ENCODE data around the gene PTPRD.

The PTPRD gene

DNA sequence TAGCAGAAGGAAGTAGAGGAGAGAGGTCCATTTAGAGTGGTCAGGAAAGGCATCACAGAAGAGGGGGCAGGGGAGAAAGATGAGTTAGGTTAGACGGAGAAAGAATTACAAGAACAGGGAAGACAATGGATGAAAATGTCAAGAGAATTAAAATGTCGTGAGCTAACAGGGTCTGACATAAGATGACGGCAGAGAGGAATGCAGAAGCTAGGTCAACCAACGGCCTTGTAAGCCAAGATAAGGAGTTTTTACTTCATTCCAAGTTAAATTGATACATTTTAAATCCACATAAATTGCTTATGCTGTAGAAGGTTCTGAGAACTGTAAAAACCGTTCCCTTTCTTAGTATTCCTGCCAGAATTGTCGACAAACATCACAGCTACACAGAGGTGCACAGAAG is 1916.3 kb downstream of the PTPRD start:
- no peak for DNase-seq

DNA sequence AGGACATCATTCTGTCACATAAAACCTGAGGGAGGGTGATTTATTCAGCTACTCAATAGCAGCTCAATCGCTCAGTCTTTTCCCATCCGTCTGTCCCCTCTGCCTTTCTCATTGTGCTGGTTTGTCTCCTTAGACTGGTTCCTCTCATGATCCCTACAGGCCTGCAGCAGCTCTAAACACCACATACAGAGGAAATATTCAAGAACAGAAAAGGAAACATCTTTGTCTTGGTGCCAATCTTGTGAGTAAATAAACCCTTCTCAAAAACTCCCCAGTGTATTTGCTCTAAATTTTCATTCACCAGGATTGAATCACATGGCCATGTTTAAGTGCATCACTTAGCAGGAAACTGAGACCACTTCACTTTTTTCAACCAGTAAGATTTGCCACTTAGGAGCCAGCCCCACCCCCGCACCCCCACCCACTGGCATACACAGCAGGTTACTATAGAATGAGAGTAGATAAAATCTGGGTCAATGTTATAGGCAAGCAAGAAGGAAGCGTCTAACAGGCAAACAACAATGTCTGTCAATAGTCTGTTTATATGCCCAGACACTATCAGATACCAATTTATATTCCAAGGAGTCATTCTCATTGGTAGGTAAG is 1917.7 kb downstream of the PTPRD start:
- no peak for DNase-seq

DNA sequence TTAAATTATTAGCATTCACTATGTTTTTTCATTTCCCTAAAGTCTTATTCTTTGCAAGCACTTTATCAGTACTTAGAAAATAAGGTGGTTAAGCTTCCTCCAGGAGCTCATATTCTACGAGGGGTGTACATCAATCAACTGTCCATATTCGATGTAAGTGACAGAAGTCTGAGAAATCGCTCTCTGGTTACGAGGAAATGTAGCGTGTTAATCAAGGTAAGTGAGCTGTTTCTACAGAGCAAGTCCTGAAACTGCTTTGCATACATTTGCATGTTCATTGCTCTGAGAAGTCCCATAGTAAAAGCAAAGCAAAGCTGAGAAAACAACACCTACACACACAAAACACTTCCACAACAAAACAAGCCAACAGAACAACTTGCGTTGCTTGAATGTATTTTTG is 1919.3 kb downstream of the PTPRD start:
- no peak for DNase-seq

DNA sequence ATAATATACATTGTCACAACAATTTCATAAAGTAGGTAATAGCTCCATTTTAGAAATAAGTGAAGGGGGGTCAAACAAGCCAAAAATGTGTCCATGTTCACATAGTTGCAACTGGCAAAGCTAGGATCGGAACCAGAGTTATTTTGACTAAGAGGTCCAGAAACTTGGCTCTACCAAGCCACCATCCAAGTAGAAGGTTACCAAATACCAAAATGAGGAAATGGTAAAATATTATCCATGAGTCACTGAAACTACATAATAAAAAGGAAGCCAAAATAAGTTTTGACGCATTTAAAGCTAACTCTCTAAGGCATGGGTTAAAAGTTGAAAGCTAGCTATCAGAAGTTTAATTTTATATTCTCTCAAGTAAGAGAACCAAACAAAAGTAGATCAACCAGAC is 1926.3 kb downstream of the PTPRD start:
- DNase-seq: no peak

DNA sequence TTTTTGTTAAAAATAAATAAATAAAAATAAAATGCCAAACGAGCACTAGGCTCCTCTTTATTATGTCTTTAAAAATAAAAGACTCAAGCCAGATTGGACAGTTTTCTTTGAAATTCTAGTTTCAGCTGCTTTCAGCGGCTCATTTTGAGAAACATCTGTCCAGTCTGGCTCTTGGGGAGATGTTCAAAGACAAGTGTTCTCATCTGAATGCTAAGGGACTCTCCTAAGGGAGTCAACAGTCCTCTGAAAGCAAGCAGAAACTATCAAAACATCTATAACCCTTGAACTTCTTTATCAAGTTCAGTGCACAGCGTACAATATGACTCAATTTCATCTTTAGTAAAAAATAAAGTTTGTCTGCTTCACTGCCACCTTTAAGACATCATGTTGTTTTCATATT is 1927.0 kb downstream of the PTPRD start:
- DNase-seq: no peak

DNA sequence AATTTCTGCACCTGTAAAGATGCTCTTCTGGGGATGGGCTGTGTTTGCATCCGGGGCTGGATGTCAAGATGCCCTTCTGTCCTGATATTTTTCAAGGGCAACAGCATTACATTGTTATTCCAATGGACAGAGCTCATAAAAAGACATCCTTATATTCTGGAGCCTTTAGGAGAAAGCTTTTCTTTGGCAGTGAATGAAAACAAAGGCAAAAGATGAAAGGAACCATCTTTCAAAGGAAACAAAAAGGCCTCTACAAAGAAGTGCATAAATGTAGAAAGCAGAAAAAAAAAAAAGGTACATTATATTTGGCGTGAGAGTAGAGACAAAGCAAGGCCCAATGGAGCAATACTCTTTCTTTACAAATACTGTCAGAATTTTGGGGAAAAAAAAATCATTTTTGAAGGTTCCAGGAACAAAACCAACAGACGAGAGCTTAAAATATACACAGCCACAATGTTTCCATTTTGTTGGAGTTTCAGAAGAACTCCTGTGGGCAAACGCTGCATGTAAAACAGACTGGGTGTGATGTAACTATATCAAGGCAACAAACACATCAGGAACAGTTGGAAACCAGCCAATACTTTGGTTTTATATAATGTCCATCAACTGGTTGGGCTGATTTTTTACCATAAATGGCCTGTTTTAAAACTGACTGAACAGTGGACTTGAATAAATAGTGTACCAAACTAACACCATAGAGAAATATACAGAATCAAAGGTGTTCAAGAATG is 1927.7 kb downstream of the PTPRD start:
- no peak for DNase-seq

DNA sequence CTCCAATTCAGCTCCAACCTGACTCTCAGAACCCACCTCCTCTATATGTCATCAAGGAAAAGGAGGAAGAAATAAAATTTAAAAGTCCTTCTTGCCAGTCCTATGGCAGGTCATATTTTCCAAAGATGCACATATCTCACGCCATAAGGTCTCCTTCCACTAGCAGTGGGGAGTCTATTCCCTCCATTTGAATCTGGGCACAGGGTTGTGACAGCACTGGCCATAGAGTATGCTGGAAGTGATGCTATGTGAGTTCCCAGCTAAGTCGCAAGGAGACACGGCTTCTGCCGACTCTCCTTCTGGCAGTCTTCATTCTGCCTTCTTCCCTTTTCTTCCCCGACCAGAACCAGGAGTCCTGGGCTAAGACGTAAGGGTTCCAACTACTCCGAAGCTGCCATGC is 1929.3 kb downstream of the PTPRD start:
- DNase-seq: no peak

DNA sequence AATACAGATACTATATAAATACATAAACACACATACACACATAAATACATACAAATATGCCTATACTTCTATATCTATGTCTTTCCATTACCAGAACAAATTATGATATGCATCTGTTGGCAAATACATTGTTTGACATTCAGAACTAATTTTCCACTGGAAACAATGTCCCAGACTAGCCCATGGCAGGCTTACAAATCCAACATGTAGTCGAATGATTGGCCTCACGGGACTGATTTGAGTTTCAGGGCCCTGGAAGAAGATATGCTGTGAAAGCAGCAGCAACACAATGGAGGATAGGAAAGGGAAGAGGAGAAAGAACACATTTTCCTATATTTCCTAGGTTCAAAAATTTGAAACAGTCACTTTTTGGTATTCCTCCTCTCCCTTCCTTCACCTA is 1932.1 kb downstream of the PTPRD start:
- DNase-seq: no peak

DNA sequence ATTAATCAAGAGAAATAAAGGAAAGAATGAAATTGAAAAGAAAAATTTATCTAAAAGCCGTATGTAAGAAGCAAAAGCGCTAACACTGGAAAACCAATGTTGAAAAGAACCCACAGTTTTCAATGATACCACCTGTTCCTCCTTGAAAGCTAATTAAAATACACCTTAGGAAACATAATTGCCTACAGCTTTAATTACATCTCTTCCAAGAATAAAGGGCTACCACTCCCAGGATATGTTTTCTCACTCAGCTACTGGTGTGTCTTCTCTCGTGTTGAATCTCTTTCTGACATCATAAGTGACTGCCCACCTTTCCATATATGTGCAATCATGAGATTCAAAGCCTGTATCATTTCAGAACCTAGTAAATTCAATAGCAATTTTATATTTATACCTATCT is 1932.6 kb downstream of the PTPRD start:
- no peak for DNase-seq

DNA sequence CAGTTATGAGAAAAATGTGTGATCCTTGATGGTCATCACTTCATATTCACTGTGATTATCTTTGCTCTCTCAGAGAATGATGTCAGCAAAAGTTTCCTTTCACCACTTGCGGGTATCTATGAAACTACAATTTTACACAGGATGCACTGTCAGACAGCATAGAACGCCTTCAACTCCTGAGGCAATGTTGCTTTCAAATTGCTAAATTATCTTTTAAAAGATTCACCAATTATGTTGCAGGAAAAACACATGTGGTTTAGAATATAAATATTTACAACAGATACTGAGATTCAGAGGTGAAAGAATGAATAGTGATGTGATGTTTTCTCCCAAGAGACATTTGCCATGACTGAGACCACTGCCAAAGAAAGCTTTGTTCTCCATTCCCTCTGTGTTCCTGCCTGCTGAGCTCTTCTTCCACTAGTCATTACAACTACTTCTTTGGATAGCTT is 1933.4 kb downstream of the PTPRD start:
- DNase-seq: no peak

DNA sequence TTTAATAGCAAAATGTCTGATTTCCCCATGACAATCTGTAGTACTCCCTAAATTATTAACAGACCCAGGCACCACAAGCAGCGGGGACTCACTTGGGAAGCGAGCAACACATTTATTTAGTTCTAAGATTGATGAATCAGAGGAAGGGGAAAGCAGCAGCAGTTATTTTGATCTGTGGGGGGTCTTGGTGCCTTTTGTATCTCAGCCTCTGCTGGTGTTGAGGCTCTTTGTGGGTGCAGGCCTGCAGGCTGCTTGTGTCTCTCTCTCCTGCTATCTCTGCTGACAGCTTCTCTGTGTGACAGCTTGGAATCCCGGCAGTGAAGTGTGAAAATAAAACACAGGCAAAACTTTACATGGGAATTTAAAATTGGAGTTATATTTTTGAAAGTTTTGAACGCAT is 1935.1 kb downstream of the PTPRD start:
- no peak for DNase-seq

DNA sequence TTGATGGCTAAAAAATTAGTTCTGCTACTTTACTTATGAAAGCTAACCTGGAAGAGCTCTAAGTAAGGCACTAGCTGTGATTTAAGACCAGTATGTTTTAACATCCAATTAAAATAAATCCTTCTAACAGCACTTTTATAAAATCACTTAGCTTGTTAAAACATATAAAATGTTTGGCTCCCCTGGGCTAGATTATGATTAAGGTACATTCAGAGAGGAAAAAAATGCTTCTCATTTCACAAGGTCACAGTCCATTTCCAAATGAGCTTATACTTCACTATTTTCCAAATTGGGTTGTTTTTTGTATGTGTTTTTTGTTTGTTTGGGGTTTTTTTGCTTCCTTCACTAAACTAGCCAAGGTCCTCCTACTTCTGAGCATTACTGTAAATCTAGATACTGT is 1938.3 kb downstream of the PTPRD start:
- no peak for DNase-seq

DNA sequence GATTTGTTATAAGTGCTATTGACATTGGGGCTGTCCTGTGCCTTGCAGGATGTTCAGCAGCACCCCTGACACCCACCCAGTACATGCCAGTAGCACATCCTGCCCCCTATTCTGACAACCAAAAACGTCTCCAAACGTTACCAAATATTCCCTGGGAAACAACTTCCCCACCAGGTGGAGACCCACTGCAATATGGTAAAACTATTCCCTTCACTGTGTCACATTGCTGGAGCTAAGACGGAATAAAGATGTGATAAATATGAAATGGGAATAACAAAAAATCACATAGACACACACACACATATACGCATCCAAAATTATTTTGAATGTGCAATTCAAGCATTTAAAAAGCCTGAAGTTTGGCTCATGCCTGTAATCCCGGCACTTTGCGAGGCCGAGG is 1939.0 kb downstream of the PTPRD start:
- DNase-seq: no peak

DNA sequence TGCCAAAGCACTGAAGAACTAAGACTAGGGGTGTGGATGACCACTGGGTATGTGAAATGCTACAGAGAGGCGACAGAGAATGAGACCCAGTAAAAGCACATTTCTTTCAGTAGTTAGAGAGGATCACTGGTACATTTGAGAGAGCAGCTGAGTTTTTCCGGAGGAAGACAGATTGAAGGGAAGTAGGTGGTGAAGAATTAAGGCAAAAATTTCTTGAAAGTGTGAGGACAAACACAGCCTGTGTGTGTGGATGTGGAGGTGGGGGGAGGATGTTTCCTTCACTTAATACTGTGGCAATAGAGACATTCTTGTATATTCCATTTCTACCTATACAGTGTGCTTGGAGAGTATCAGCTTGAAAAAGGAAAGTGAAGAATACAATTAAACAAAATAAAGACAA is 1942.1 kb downstream of the PTPRD start:
- DNase-seq: no peak

DNA sequence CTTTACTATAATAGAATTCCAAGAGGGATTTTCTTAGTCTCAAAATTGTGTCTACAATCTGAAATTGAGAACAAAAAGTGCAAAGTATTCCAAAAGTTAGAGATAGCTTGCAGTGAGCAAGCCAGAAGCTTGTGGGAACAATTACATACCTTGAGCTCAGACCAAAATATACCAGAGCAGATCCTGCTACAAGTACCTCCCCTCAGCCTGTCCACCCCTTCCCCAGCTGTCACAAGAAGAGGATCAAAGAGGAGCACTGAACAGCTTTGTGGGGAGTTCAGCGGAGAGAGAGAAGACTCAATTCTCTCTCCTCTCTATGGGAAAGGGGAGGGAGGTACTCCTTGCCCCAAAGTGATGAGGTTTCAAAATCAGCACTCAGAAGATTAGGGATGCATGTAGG is 1944.1 kb downstream of the PTPRD start:
- no peak for DNase-seq

DNA sequence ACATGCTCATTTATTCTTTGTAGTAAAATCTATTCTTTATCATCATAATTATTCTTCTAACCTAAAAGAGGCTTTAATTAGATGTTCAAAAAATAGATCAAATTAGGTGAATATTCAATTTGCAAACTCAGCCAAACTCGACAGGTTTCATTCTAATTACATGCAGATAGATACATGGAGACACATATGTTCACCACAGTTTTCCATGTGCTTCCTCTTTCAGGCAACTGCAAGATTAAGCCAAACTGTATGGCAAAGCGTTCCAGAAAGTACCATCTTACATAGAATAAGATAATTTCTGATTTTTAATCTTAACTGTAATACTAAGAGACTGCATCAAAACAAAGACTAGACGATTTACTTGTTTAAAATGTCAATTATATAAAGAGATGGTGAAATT is 1944.6 kb downstream of the PTPRD start:
- no peak for DNase-seq

DNA sequence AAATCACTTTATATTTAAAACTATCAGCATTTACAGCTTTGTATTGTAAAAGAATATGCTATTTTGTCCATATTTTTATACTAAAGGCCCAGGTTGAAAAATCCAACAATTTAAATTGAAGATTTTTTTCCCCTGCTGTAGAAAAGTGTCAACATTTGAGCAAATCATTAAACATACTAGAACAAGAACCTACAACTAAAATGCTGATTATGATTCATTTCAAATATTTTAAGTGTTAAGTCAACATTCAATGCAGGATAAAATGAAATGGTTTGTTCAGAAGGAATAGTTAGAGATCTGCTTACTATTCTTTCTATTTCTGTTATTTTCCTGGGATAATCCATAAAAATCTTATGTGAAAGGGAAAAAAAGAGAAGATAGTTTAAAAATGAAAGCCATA is 1946.7 kb downstream of the PTPRD start:
- no peak for DNase-seq

DNA sequence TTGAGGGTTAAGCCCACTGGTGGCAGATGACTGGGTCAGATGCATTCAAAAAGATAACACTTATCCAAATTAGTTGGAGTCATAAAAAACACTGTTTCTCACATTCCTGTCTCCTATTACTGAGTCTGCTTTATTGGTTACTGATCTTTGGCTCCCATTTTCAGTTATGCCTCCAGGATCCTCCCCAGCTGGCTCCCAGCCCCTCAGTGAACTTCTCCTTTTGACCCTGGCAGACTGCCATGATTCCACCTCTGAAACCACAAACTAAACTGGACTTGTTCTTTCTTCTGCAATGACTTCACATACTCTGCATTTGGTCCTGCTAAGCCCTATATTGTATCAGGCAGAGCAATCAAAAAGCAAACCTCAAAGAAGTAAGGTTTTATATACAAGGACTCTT is 1952.4 kb downstream of the PTPRD start:
- DNase-seq: no peak

DNA sequence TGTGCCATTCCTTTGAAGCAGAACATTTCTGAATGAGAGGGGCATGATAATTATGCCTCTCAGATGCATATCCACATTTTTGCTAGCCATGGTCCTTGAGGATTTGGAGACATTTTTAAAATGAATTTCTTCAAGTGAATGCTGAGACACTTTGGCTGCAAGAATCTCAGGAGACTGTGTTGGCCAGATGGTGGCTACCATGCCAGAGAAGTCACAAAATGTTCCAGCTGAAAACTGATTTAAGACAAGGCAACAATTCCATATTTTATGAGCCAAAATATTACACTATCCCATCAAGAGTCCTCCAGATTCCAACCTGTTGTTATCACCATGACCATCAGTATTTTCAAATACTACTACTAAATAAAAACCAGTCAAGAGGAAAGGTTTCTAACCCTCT is 1953.7 kb downstream of the PTPRD start:
- no peak for DNase-seq

DNA sequence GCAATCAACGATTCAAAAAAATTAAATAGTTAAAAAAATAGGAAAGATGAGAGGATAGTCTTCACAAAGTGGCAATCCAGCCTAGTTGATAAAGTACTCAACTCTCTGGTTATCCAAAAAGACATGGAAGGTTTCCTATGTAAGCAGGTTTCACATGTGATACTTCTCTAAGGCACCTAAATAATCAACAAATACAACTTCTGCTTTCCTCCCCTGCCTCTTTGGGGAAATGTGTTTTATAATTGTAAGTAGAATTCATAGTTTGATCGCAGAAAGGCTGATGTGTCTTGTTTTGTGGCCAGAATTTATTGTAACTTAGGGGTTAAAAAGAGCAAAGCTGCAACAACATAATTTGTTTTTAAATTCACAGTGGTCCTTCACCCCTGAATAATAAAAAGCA is 1957.7 kb downstream of the PTPRD start:
- no peak for DNase-seq

DNA sequence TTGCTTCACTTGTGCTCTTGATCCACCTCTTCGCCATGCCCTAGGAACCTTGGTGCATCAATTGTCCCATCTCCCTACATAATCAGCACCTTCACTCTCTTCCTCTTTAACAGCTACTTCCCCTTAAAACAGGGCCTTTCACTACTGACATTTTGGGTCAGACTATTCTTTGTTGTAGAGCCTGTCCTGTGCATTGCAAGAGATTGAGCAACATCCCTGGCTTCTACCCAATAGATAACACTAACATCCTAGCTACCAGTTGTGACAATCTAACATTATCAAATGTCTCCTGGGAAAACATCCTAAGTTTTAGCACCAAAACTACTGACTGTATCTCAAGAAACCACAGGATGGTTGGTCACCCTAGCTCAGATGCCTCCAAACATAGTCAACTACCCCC is 1958.9 kb downstream of the PTPRD start:
- no peak for DNase-seq

DNA sequence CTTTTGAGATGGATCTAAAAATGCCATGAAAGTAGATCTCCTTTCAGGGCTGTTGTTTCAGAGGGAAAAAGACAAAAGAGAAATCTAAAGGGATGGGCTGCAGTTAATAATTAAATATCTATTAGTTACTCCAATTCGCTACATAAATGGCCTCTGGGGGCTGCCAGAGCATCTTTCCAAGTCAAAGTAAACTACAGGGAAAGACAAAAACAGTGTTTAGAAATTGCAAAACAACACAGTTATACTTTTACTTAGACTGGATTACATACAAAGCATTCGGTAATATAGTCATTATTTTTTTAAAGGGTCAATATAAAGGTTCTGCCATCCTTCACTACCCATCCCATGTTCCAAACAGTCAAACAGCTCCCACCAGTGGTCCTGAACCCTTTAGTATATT is 1959.7 kb downstream of the PTPRD start:
- DNase-seq: no peak

DNA sequence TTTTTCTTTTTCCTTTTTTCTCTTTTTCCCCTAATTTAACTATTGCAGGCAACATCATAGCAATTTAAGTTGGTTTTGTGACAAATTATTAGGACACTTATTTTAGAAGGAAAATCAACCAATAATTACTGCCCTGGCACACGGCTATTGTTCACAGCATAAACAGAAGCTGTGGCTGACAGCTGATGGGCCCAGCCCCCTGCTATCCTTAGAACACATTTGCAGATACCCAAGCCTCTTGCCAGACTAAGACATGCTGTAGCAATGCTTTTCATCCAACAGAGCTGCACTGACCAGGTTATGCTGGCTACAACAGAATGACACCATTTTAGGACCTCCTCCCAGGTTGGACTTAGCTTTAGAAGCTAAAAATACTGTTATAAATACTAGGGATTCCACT is 1960.5 kb downstream of the PTPRD start:
- no peak for DNase-seq

DNA sequence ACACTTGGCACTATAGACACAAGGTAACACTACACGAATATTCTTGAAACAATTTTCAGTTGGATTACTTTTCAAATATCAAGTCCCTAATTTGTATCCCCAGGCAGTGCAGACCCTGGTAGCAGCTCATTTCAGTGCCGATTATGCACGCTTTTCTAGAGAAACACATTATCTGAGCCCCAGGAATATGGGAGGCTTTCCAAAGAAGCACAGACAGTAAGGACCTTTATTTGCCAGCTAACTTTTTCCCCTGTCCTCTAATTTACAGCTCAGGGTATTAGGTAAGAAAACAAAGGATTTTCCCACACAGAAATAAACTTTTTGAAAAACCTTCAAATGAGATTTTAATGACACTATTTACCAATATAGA is 1961.0 kb downstream of the PTPRD start:
- no peak for DNase-seq
